Measurements from ENCODE around the gene CDKN3. TPM values are rescaled to one million over a fixed set of nuclear protein-coding genes. Genes with fewer than 3 reads are reported as not detected.
A peak's percentile ranks its signal among the peaks of the same experiment; 100 is the strongest.

CDKN3 gene
- total RNA-seq, 2 donors from 2014 or later, result 3.6 to 11.1 TPM

- Histone ChIP-seq H3K9me3 (no peaks in the 10 kb centered on the region), H3K27me3 (no peaks in the 10 kb centered on the region), H3K4me3 (no peak overlapping the region), H3K36me3 (no peaks in the 10 kb centered on the region), H3K27ac (no peak overlapping the region), H3K4me1 (no peaks in the 10 kb centered on the region)
- no peak for TF ChIP-seq CTCF (IDR thresholded peaks at IDR 0.05)
- DNase-seq (ENCODE audit: low spot score), result no peak
Measured at GRCh38 chr14:54356172-54356571, 40.6 kb upstream of the CDKN3 start.

GRCh38 chr14:54360667-54361066 lies 36.1 kb upstream of the CDKN3 start:
- Histone ChIP-seq H3K9me3 (no peaks in the 10 kb centered on the region), H3K27ac (no peak overlapping the region), H3K4me1 (peaks cover 0 to 15% of the 10 kb centered on the region in 2 donors), H3K4me3 (no peak overlapping the region), H3K27me3 (no peaks in the 10 kb centered on the region), H3K36me3 (no peaks in the 10 kb centered on the region)
- no peak for TF ChIP-seq CTCF (IDR thresholded peaks at IDR 0.05)
- DNase-seq (ENCODE audit: low spot score), result no peak

- Histone ChIP-seq H3K4me1 (peaks cover 0 to 18% of the 10 kb centered on the region in 2 donors), H3K27ac (no peak overlapping the region), H3K4me3 (no peak overlapping the region), H3K36me3 (no peaks in the 10 kb centered on the region), H3K27me3 (no peaks in the 10 kb centered on the region), H3K9me3 (no peaks in the 10 kb centered on the region)
- no peak for DNase-seq (ENCODE audit: low spot score)
- TF ChIP-seq CTCF (IDR thresholded peaks at IDR 0.05), result no peak
Measured at GRCh38 chr14:54362089-54362504, 34.7 kb upstream of the CDKN3 start.

- DNase-seq (ENCODE audit: low spot score), result no peak
- Histone ChIP-seq H3K27me3 (no peaks in the 10 kb centered on the region), H3K4me1 (peaks cover 0 to 18% of the 10 kb centered on the region in 2 donors), H3K9me3 (no peaks in the 10 kb centered on the region), H3K36me3 (no peaks in the 10 kb centered on the region), H3K27ac (no peak overlapping the region), H3K4me3 (no peak overlapping the region)
- no peak for TF ChIP-seq CTCF (IDR thresholded peaks at IDR 0.05)
Measured at GRCh38 chr14:54362759-54363437, 33.9 kb upstream of the CDKN3 start.

GRCh38 chr14:54364555-54365415 lies 32.0 kb upstream of the CDKN3 start:
- H3K27me3 ChIP-seq, result no peaks in the 10 kb centered on the region
- peak; percentile 81 for DNase-seq (ENCODE audit: low spot score)
- H3K36me3 ChIP-seq, result no peaks in the 10 kb centered on the region
- H3K27ac ChIP-seq, result peak overlapping the region; percentile 51 to 61
- H3K4me3 ChIP-seq, result no peak overlapping the region
- no peaks in the 10 kb centered on the region for H3K9me3 ChIP-seq
- peaks cover 0 to 18% of the 10 kb centered on the region in 2 donors for H3K4me1 ChIP-seq
- no peak for TF ChIP-seq CTCF (IDR thresholded peaks at IDR 0.05)

Measured in right atrium auricular region (tissue), 2 donors.